SW480 (cell line): ENCODE data around the gene PLEKHJ1.
"Not testable (repeated sequence)": the region's sequence is repeated elsewhere in the genome, so short reads cannot be mapped to it uniquely, and the experiment has no call there.

Experiments used
- DNase-seq: peaks from one replicate; pipeline ENCODE4 v3.0.0-alpha.2; 2016; ENCODE audit warnings: low spot score

PLEKHJ1 gene

DNA sequence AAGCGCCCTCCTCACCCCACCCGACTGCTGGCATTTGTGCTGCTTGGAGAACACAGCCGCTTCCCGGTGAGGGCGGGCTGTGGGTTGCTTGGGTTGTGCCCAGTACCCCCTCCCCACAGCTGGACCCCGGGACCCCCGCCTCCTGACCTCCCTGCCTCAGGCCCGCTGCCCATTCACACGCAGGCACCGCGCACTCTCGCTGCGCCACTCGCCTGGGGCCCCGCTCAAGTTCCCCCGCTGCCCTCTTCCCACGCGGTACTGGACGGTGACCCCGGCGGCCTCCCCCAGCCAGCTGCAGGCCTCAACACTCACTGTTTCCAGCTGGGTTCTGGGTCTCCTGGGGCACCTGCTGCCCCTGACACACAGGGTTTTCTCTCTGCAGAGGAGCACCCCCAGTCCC lies 16.4 kb downstream of the PLEKHJ1 start:
- no peak for DNase-seq

DNA sequence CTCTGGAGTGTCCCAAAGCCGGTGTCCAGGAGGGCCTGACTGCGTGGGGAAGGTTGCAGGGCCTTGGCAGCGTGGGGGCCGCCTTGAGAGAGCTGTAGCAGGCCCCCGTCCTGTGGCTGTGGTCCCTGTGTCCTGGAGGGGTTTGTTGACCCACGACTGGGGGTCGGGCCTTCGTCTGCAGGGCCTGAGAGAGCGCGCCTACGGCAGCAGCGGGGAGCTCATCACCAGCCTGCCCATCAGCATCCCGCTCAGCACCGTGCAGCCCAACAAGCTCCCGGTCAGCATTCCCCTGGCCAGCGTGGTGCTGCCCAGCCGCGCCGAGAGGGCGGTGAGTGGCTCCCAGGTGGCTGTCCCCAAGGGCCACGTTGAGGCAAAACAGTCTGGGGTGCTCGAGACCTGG lies 18.5 kb downstream of the PLEKHJ1 start:
- no peak for DNase-seq

DNA sequence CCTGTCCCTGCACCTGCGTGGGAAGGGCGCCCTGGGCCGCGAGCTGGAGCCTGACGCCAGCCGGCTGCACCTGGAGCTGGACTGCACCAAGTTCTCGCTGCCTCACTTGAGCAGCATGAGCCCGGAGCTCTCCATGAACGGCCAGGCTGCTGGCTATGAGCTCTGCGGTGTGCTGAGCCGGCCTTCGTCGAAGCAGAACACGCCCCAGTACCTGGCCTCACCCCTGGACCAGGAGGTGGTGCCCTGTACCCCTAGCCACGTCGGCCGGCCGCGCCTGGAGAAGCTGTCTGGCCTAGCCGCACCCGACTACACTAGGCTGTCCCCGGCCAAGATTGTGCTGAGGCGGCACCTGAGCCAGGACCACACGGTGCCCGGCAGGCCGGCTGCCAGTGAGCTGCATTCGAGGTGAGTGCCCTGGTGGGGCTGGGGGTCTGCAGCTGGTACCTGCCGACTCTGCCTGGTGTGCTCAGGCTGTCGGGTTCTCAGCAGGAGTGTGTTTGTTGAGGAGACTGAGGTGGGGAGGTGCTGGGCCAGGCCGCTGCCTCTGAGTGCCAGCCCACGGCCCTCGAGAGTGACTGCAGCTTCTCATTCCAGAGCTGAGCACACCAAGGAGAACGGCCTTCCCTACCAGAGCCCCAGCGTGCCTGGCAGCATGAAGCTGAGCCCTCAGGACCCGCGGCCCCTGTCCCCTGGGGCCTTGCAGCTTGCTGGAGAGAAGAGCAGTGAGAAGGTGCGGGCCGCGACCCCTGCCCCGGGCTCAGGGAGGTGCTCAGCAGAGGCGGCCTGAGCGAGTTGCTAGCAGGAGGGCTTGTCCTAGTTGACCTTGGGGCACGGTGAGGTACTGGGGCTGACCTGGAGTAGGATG lies 19.5 kb downstream of the PLEKHJ1 start:
- DNase-seq = no peak

DNA sequence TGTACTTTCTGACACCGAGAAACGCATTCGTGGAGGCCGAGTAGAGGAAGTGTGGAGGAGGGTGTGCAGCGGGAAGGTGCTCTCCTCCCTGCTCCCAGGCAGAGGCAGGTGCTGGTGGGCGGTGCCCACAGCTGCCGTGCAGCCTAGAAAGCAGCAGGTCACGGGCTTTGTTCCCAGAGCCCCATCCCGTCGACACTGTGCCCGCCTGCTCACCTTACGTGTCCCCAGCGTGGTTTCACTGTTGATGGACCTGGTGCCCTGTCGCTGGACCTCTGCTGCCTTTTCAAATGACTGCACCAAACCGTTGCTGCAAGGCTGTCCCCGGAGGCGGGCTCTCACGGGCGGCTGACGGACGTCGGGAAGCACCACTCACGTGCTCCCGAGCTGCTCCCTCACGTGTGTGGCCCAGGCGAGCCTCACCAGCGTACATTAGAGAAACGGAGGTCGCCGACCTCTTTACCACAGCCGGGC lies 20.8 kb downstream of the PLEKHJ1 start:
- no peak for DNase-seq

DNA sequence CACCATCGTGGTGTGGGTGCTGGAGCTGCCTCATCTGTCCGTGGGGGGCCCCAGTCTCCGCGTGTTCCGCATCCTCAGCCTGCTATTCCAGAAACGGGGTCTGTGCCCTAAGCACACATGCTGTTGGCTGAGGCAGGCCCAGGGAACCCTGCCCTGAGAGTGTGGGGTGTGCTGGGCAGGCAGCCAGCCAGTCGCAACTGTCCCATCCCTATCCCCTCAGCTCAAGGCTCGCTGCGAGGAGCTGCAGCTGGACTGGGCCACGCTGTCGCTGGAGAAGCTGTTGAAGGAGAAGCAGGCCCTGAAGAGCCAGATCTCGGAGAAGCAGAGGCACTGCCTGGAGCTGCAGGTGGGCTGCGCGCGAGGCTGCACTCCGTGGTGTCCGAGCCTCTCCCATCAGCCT lies 21.9 kb downstream of the PLEKHJ1 start:
- DNase-seq = no peak

DNA sequence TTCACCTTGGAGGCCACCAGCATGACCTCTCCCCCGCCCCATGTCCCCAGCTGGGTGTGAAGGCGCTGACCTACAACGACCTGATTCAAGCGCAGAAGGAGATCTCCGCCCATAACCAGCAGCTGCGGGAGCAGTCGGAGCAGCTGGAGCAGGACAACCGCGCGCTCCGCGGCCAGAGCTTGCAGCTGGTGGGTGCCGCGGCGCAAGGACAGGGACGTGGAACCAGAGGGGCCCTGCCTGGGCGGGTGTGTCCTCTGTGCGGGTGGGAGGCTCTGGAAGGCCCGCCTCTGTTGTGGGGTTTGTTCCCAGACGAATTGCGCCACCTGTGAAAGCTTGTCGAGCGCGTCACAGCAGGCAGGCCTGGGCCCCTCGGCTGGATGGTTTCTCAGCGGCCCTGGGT lies 22.3 kb downstream of the PLEKHJ1 start:
- no peak for DNase-seq

DNA sequence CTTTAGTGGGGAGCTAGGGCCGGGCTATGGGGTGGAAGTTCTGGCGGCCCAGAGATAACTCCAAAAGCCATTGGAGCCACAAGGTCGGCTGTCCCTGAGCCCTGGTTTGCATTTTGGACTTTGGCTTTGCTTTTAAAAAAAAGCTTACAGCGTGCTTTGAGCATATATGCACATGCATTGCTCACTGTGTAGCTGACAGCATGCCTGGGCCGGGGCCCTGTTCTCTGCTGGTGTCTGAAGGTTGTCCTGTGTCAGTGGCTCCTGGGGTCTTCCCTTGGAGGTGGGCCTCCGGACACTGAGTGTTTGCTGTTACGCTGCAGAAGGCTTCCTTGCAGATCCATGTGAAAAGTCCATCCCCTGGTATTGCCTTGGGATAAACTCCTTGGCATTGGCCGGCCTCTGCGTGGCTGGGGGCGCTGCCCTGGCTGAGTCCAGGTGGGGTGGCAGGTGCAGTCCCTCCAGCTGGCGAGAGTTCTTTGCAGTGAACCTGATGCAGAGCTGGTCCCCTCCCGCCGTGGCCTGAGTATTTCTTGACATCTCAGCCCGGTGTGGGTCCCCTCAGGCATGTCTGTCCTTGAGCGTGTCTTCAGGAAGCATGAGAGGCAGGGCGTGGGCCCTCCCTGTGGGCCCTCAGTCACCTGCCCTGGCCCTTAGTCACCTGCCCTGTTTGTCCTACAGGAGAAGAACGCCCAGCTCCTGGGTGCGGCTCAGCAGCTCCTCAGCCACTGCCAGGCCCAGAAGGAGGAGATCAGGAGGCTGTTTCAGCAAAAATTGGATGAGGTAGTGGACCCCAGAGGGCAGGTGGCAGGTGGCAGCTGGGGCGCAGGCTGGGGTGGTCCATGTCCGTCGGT lies 23.0 kb downstream of the PLEKHJ1 start:
- no peak for DNase-seq

DNA sequence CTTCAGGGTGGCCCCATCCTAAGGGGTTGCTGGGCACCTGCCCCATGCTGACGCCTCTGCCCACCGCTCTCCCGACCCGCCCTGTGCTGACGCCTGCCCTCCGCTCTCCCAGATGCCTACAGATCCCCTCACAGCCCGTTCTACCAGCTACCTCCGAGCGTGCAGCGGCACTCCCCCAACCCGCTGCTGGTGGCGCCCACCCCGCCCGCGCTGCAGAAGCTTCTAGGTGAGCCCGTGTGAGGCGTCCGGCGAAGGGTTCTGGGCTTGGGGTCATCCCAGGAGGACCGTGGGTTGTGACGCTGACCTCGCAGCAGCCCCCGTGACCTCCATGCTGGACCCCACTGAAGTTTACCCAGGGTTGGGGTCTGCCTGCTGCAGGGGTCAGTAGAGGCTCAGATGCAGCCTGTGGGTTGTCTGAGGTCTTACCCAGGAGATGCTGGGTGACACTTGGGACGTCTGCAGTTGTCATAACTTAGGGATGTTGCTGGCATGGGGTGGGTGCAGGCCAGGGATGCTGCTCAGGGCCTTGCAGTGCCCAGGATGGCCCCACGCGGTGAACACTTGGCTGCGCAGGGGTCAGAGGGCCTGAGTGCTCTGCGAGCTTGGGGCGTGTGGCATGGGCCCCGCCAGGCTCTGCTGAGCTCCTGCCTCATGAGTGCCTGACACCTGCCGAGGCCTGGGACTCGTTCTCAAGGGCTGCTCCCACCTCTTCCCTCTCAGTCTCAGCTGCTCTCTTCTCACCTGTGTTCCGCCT lies 25.0 kb downstream of the PLEKHJ1 start:
- DNase-seq = no peak

DNA sequence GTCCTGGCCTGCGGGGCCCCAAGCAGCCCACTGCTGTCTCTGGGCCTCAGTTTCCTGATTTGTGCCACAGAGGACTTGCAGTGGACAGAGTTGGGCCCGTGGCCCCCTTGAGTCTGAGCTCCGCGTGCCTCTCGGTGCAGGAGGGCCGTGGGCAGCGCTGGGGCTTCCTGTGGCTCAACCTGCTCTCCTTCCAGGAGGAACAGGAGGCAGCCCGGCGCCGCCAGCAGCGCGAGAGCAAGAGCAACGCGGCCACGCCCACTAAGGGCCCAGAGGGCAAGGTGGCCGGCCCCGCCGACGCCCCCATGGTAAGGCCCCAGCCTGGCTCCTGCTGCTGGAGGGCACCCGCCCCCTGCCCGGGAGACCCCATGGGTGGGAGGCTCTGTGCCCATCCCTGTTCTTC lies 25.9 kb downstream of the PLEKHJ1 start:
- DNase-seq = no peak

DNA sequence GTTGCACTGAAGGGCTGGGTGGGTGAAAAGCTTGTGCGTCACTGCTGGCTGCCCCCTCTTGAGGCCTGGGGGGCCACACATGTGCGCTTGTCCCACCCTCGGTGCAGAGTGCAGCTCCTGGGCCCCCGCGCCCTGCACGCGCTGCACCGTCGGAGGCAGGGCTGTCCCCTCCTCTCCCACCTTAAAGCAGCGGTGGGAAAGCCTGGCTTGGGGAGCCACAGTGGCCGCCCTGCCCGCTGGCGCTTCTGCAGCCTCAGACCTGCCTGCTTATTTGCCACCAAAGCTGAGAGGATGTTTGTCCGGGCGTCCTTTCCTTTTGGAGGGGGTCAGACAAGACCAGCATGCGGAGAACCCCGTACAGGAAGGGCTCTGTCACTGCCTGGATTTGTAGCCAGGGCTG lies 26.7 kb downstream of the PLEKHJ1 start:
- DNase-seq = no peak

DNA sequence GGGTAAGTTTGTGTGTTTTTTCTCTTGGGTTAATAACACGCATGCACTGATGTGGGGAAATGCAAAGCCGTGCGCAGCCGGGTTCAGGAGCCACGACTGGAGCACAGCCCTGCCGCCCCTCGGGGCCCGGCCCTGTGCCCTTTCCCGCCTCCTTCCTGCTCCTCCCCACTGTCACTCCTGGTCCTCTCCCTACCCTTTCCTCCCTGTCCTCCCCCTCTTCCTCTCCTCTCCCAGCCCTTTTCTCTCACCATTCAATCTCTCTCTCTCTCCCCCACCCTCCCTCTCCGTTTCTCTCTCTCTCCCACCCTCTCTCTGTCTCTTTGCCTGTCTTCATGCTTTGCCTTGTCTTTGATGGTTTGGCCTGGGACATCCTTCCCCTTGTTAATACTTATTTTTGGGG lies 27.2 kb downstream of the PLEKHJ1 start:
- DNase-seq = no peak

DNA sequence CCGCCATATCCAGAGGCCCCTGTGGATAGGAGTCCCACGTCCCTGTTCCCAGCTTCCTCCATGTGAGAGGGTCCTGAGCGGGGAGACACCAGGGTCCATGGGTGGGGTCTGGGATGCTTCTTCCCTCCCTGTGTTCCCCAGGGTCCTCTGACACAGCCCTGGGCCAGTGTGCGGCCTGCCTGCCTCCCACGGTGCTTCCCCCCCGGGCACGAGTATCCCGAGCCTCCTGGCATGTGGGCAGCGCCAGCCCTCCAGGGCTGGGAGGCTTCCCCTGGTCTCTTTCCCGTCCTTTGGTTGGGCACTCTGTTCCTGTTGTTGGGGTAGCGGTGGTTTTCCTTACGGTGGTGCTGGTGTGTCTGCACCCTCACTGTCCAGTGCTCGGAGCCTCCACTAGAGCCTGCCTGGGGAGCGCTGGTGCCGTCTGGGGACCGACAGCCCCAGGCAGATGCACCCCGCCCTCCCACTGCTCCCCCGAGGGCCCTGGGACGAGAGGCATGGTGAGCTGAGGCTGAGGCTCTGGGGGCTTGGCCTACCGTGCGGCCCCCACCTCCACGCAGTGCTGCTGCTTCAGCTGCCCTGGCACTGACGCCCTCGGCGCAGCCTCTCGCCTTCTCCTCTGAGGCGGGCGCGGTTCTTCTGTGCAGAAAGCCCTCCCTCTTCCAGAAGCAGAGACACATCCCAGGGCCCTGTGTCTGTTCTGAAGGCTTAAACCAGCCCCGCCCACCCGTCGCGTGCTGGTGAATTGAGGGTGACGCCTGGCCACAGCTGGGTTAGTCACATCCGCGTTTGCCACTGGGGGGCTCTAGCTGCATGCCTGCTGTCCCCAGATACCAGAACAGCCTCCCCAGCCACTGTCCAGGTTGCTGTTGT lies 27.9 kb downstream of the PLEKHJ1 start:
- DNase-seq = peak; percentile 44

DNA sequence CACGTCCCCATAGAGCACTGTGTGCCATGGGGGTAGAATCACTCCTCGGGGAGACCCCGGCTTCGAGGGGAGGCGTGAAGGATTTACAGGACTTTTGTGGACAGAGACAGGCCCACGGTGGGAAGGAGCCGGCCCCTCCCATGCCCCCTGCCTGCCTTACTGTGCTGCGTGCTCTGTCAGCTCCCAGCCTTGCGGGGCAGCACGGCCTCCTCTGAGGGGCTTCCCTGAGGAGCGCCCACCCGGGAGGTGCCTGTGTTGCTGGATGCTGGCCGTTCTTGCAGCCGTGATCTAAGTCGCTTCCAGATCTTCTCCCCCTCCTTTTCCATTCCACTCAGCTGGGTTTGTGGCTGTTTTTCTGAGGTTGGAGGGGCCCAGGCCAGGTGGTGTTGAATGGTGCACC lies 29.1 kb downstream of the PLEKHJ1 start:
- no peak for DNase-seq

DNA sequence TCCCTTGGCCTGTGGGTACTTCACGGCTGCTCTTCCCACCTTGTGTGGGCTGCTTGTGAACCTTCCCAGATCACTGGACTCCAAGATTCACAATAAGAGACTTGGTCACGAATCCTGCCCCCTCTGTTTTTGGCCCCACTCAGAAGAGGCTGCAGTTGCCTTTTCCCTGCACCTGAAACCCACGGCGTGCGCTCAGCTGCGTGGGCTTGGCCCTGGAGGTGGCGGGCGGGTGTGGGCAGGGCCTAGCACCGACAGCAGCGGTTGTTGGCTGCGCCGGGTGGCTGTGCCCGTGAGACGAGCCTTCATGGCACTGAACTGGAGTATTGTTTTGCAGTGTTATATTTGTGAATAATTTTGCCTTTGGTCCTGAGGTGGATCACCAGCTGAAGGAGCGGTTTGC lies 33.8 kb downstream of the PLEKHJ1 start:
- no peak for DNase-seq

DNA sequence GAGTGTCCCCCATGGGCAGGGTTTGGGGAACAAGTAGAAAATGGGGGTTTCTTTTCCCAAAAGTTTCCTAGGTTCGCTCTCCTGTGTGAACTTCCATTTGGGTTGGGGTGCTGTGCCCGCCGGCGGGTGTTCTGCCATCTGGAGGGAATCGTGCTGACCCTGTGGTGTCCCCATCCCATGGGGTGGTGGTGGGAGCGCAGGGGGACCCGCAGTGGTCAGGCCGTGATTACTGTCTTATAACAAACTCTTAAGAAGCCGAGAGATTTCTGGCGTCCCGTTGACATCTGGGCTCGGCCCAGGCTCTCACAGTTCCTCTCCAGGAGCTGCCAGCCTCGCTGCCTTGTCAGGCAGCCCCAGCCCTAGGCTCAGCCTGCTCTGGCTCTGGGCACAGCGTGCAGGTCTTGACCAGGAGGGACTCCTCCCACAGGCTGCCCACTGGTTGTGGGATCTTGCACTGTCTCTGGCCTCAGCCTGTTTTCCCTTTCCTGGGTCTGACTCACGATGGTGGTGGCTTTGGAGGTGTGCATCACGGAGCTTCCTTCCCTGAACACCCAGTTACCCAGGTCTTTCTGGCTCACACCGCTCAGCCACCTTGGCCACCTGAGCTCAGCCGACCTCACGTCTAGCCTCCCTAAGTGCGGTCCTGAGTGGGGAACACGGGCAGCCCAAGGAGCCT lies 34.5 kb downstream of the PLEKHJ1 start:
- no peak for DNase-seq

DNA sequence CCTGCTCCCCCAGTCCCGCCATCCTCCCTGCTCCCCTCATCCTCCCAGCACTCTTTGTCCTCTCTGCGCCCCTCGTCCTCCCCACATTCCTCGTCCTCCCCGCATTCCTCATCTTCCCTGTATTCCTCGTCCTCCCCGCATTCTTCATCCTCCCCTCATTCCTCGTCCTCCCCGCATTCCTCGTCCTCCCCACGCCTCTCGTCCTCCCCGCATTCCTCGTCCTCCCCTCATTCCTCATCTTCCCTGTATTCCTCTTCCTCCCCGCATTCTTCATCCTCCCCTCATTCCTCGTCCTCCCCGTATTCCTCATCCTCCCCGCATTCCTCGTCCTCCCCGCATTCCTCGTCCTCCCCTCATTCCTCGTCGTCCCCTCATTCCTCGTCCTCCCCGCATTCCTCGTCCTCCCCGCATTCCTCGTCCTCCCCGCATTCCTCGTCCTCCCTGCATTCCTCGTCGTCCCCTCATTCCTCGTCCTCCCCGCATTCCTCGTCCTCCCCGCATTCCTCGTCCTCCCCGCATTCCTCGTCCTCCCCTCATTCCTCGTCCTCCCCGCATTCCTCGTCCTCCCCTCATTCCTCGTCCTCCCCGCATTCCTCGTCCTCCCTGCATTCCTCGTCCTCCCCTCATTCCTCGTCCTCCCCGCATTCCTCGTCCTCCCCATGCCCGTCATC lies 35.4 kb downstream of the PLEKHJ1 start:
- DNase-seq = not testable (repeated sequence)

DNA sequence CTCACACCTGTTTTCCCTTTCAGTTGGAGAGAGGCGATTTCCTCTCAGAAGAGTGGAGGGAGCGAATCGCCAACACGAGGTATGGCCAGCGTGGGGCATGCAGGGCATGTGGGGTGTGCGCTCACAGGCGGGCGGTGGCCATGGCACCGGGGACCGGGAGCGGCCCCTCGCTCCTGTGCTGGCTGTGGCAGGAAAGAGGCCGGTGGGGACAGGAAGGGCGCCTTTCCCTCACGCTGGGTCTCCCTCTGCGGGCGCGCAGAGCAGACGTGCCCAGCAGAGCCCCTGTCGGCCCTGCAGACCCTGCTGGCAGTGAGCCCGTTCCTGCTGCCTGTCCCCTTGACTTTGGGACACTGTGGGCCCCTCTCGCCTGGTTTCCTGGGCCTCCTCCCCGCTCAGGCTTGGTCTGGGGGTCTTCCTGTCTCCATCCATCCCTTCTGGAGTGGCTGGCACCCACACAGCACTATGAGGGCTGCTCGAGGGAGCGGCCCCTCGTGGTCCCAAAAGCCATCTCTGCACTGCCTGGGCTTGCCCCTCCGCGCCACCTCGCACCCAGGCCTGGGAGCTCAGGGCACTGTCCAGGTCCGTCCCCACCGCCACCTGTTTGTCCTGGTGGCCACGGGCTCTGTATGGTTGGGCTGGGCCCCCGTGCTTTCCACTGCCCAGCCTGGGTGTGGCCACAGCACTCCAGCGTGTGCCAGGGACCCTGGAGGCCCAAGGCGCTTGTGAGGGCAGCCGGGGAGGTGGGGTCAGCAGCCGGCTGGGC lies 36.1 kb downstream of the PLEKHJ1 start:
- no peak for DNase-seq

DNA sequence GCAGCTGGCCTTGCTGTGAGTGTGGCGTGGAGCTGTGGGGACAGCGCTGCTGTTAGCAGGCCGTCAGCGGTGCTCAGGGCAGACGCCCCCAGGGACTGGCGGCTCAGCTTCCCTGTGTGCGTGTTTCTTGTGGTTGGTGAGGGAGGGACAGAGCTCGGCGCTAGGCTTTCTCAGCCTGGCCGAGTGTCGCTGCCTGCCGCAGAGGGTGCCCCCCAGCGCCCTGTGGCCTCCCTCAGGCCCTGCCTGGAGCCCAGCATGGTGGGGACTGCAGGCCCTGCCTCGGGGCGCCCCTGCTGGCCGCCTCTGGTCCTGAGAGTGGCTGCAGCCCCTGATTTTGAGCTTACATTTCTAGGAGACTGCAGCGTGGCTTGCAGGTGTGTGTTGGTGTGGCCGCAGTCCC lies 36.9 kb downstream of the PLEKHJ1 start:
- DNase-seq = no peak

DNA sequence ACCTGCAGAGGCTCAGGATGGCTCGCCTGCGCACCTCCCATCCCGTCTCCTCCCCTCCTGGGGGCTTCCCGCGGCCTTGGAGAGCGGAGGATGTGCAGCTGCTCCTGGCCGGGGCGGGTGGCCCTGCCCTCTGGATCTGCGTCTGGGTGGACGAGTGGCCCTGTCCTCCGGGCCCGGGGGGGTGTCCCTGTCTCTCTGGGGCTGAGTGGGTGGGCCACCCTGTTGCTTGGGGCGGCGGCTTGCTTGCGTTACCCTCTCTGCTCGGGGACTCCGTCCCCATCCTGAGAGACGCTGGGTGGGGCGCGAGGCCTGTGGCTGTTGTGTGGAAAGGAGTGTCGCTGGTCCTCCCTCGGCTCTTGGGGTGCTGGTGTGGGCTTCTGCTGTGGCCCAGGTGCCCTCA lies 37.8 kb downstream of the PLEKHJ1 start:
- no peak for DNase-seq

DNA sequence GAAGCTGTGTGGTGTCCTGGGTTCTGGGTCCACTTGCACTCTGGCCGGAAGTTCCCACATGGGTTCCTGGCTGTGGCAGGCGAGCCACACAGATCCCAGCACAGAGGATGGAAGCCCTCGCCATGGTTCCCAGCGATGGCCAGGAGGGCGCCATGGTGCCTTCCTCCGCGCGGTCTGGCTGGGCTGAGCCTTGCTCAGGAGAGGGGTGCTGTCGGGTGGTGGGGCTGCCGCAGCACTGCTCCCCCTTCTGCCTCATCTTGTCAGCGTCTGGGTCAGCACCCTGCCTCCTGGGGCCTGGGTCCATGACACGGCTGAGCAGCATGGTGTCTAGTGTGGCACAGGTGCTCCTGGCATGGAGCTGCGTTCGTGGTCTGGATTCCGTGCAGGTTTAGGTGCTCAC lies 38.9 kb downstream of the PLEKHJ1 start:
- DNase-seq = no peak
